ENCODE results near the gene CCR5AS.
"Not testable (repeated sequence)": the region's sequence is repeated elsewhere in the genome, so short reads cannot be mapped to it uniquely, and the experiment has no call there.

The CCR5AS gene

GRCh38 chr3:46416811-46417510 lies 10.1 kb upstream of the CCR5AS start:
- H3K27ac Mint-ChIP-seq: no peak overlapping the region

GRCh38 chr3:46416125-46416810 lies 9.4 kb upstream of the CCR5AS start:
- H3K4me3 Mint-ChIP-seq: no peak overlapping the region
- no peaks in the 10 kb centered on the region for H3K36me3 Mint-ChIP-seq
- H3K9me3 Mint-ChIP-seq: no peaks in the 10 kb centered on the region
- H3K27me3 Mint-ChIP-seq: no peaks in the 10 kb centered on the region
- H3K4me1 Mint-ChIP-seq: peaks cover 8% of the 10 kb centered on the region
- H3K27ac Mint-ChIP-seq: no peak overlapping the region

More at GRCh38 chr3:46416811-46417510, 10.1 kb upstream of the CCR5AS start:
- Mint-ChIP-seq H3K4me3 (no peak overlapping the region), H3K9me3 (no peaks in the 10 kb centered on the region), H3K36me3 (no peaks in the 10 kb centered on the region), H3K4me1 (peaks cover 8% of the 10 kb centered on the region), H3K27me3 (no peaks in the 10 kb centered on the region)

GRCh38 chr3:46414739-46415138 lies 7.9 kb upstream of the CCR5AS start:
- Mint-ChIP-seq H3K27ac (no peak overlapping the region), H3K9me3 (no peaks in the 10 kb centered on the region), H3K27me3 (no peaks in the 10 kb centered on the region), H3K36me3 (no peaks in the 10 kb centered on the region), H3K4me1 (peaks cover 14% of the 10 kb centered on the region), H3K4me3 (no peak overlapping the region)

GRCh38 chr3:46413951-46414350 lies 7.1 kb upstream of the CCR5AS start:
- Mint-ChIP-seq H3K36me3 (no peaks in the 10 kb centered on the region), H3K4me3 (no peak overlapping the region), H3K27me3 (no peaks in the 10 kb centered on the region), H3K4me1 (peaks cover 17% of the 10 kb centered on the region), H3K27ac (no peak overlapping the region), H3K9me3 (no peaks in the 10 kb centered on the region)

- no peak overlapping the region for H3K27ac Mint-ChIP-seq
- H3K4me1 Mint-ChIP-seq: peaks cover 22% of the 10 kb centered on the region
- no peaks in the 10 kb centered on the region for H3K9me3 Mint-ChIP-seq
- no peaks in the 10 kb centered on the region for H3K36me3 Mint-ChIP-seq
- no peak overlapping the region for H3K4me3 Mint-ChIP-seq
- H3K27me3 Mint-ChIP-seq: no peaks in the 10 kb centered on the region
Observed at GRCh38 chr3:46412786-46413298, 6.0 kb upstream of the CCR5AS start.

GRCh38 chr3:46411271-46411670 lies 4.4 kb upstream of the CCR5AS start:
- no peak overlapping the region for H3K4me3 Mint-ChIP-seq
- H3K27me3 Mint-ChIP-seq: no peaks in the 10 kb centered on the region
- no peak overlapping the region for H3K27ac Mint-ChIP-seq
- H3K9me3 Mint-ChIP-seq: no peaks in the 10 kb centered on the region
- peaks cover 32% of the 10 kb centered on the region for H3K4me1 Mint-ChIP-seq
- H3K36me3 Mint-ChIP-seq: no peaks in the 10 kb centered on the region

- H3K36me3 Mint-ChIP-seq: no peaks in the 10 kb centered on the region
- H3K9me3 Mint-ChIP-seq: no peaks in the 10 kb centered on the region
- H3K4me1 Mint-ChIP-seq: peaks cover 27% of the 10 kb centered on the region
- no peaks in the 10 kb centered on the region for H3K27me3 Mint-ChIP-seq
- no peak overlapping the region for H3K27ac Mint-ChIP-seq
- no peak overlapping the region for H3K4me3 Mint-ChIP-seq
Observed at GRCh38 chr3:46410669-46411068, 3.8 kb upstream of the CCR5AS start.

GRCh38 chr3:46409739-46410489 lies 3.0 kb upstream of the CCR5AS start:
- no peaks in the 10 kb centered on the region for H3K9me3 Mint-ChIP-seq
- no peak overlapping the region for H3K27ac Mint-ChIP-seq
- peaks cover 27% of the 10 kb centered on the region for H3K4me1 Mint-ChIP-seq
- H3K27me3 Mint-ChIP-seq: no peaks in the 10 kb centered on the region
- no peak overlapping the region for H3K4me3 Mint-ChIP-seq
- no peaks in the 10 kb centered on the region for H3K36me3 Mint-ChIP-seq

- Mint-ChIP-seq H3K9me3 (no peaks in the 10 kb centered on the region), H3K4me3 (no peak overlapping the region), H3K36me3 (no peaks in the 10 kb centered on the region), H3K27ac (no peak overlapping the region), H3K27me3 (no peaks in the 10 kb centered on the region), H3K4me1 (peaks cover 27% of the 10 kb centered on the region)
Observed at GRCh38 chr3:46408853-46409252, 2.0 kb upstream of the CCR5AS start.

- no peaks in the 10 kb centered on the region for H3K36me3 Mint-ChIP-seq
- H3K4me3 Mint-ChIP-seq: no peak overlapping the region
- no peaks in the 10 kb centered on the region for H3K9me3 Mint-ChIP-seq
- no peaks in the 10 kb centered on the region for H3K27me3 Mint-ChIP-seq
- H3K4me1 Mint-ChIP-seq: peaks cover 27% of the 10 kb centered on the region
- peak overlapping the region; percentile 60 for H3K27ac Mint-ChIP-seq
Observed at GRCh38 chr3:46407970-46408369, 1.1 kb upstream of the CCR5AS start.

GRCh38 chr3:46406443-46406787 lies 451 bp downstream of the CCR5AS start:
- Mint-ChIP-seq H3K27me3 (no peaks in the 10 kb centered on the region), H3K4me1 (peaks cover 27% of the 10 kb centered on the region), H3K36me3 (no peaks in the 10 kb centered on the region), H3K9me3 (no peaks in the 10 kb centered on the region), H3K27ac (peak overlapping the region; percentile 35), H3K4me3 (no peak overlapping the region)

- Mint-ChIP-seq H3K36me3 (no peaks in the 10 kb centered on the region), H3K9me3 (no peaks in the 10 kb centered on the region), H3K4me3 (no peak overlapping the region), H3K27ac (no peak overlapping the region), H3K4me1 (peaks cover 27% of the 10 kb centered on the region), H3K27me3 (no peaks in the 10 kb centered on the region)
Observed at GRCh38 chr3:46405301-46406019, 1.4 kb downstream of the CCR5AS start.

- H3K4me1 Mint-ChIP-seq: peaks cover 13% of the 10 kb centered on the region
- H3K9me3 Mint-ChIP-seq, H3K4me3 Mint-ChIP-seq, H3K27me3 Mint-ChIP-seq, H3K36me3 Mint-ChIP-seq, H3K27ac Mint-ChIP-seq: not testable (repeated sequence)
Observed at GRCh38 chr3:46402902-46403301, 4.0 kb downstream of the CCR5AS start.

GRCh38 chr3:46401579-46401978 lies 5.3 kb downstream of the CCR5AS start:
- Mint-ChIP-seq H3K27me3 (no peaks in the 10 kb centered on the region), H3K4me1 (peaks cover under 1% of the 10 kb centered on the region), H3K36me3 (no peaks in the 10 kb centered on the region), H3K27ac (no peak overlapping the region), H3K4me3 (no peak overlapping the region), H3K9me3 (no peaks in the 10 kb centered on the region)

GRCh38 chr3:46400846-46401245 lies 6.0 kb downstream of the CCR5AS start:
- Mint-ChIP-seq H3K9me3 (no peaks in the 10 kb centered on the region), H3K36me3 (no peaks in the 10 kb centered on the region), H3K27ac (no peak overlapping the region), H3K27me3 (no peaks in the 10 kb centered on the region), H3K4me1 (no peaks in the 10 kb centered on the region), H3K4me3 (no peak overlapping the region)

All from activated naive CD4-positive, alpha-beta T cell treated with anti-CD3 and anti-CD28 coated beads, Interleukin-2, amount 50 U/mL, for 24 hours (primary cell).